Stimulated activated naive CD8-positive, alpha-beta T cell treated with anti-CD3 and anti-CD28 coated beads, Interleukin-15, amount 100 ng/mL, for 72 hours (primary cell): ENCODE results near the gene DGKH.
A peak's percentile ranks its signal among the peaks of the same experiment; 100 is the strongest.

Experiments
- ATAC-seq: fragments of 150-1000 bp; cut with Tn5 transposase; 2 replicates; pipeline ENCODE4 v1.10.0; 2021; ENCODE audit warnings: mild to moderate bottlenecking, moderate library complexity
- DNase-seq, 2 donors: peaks; one replicate each; pipeline ENCODE4 v3.0.0; 2021 to 2022
- H3K27ac Mint-ChIP-seq, 2 donors: one replicate each; pipeline ENCODE4 v1.8.0; 2022; ENCODE audit warnings: mild to moderate bottlenecking in 2 of 2, mixed read lengths in 2 of 2, moderate library complexity in 2 of 2
- H3K27me3 Mint-ChIP-seq: one replicate; pipeline ENCODE4 v1.8.0; 2022; ENCODE audit warnings: mixed read lengths
- H3K4me1 Mint-ChIP-seq: one replicate; pipeline ENCODE4 v1.8.0; 2022; ENCODE audit warnings: mild to moderate bottlenecking, mixed read lengths
- H3K4me3 Mint-ChIP-seq, 2 donors: one replicate each; pipeline ENCODE4 v1.8.0; 2022; ENCODE audit warnings: mild to moderate bottlenecking in 2 of 2, mixed read lengths in 2 of 2, moderate library complexity in 1 of 2
- H3K9me3 Mint-ChIP-seq, 2 donors: one replicate each; pipeline ENCODE4 v1.8.0; 2022; ENCODE audit warnings: mixed read lengths in 2 of 2

DGKH gene

GRCh38 chr13:42048342-42048683 is at the start of gene DGKH:
TSS of gene DGKH (plus strand) at chr13:42048648. CDS start at chr13:42048774, 126 bp downstream.
- Mint-ChIP-seq H3K27ac (peak within 1 kb of the TSS; percentile 74 to 91), H3K4me3 (peak within 1 kb of the TSS; percentile 93 to 95), H3K9me3 (no peaks in the 10 kb centered on the region), H3K27me3 (no peaks in the 10 kb centered on the region), H3K4me1 (peaks cover 34% of the 10 kb centered on the region)
- no peak for DNase-seq
- peak; percentile 68 for ATAC-seq

- DNase-seq = no peak
- H3K9me3 Mint-ChIP-seq = no peaks in the 10 kb centered on the region
- no peak for ATAC-seq
- H3K4me3 Mint-ChIP-seq = no peak overlapping the region
- no peak overlapping the region for H3K27ac Mint-ChIP-seq
- no peaks in the 10 kb centered on the region for H3K27me3 Mint-ChIP-seq
- H3K4me1 Mint-ChIP-seq = peaks cover 7% of the 10 kb centered on the region
These were observed 47.6 kb upstream of the DGKH start for GRCh38 chr13:42000846-42001245.

DNA sequence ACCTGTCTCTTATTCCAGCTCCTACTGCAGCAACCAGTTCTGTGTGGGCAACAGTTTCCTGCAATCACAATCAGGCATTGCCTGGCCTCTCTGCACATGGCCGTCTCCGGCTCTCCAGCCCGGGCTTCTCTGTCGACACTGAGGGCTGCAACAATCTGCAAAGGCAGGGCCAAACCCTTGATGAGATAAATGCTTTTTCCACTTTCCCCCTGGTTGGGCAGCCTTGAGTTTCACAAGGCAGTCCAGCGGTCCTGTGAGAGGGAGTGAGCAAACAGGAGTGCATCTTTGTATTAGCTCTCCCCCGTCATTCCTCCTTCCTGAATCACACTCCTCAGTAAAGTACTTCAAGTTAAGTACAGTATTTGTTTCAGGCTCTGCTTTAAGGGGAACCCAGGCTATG is 46.9 kb upstream of the DGKH start:
- DNase-seq (no peak), ATAC-seq (no peak)
- H3K27me3 Mint-ChIP-seq = no peaks in the 10 kb centered on the region
- no peaks in the 10 kb centered on the region for H3K9me3 Mint-ChIP-seq
- H3K4me1 Mint-ChIP-seq = no peaks in the 10 kb centered on the region
- no peak overlapping the region for H3K27ac Mint-ChIP-seq
- no peak overlapping the region for H3K4me3 Mint-ChIP-seq

DNA sequence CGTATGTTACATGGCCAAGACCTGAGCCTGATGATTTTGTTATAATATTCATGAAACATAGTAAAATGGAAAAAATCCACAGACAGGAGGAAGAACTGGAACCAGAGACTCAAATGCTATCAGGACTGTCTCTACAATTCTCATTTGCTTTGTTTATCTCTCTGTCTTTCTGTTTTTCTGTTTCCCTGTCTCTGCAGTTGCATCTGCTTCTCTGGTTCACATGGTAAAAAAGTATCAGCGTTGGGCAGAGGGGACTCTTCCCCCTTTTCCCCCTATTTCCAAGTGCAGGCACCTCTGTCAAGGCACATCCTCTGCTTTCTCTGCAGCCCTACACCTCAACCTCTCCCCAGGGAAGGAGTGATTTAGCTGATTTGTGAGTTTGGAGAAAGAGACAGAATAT is 46.4 kb upstream of the DGKH start:
- no peaks in the 10 kb centered on the region for H3K4me1 Mint-ChIP-seq
- H3K9me3 Mint-ChIP-seq = no peaks in the 10 kb centered on the region
- DNase-seq = no peak
- H3K4me3 Mint-ChIP-seq = no peak overlapping the region
- no peak overlapping the region for H3K27ac Mint-ChIP-seq
- no peaks in the 10 kb centered on the region for H3K27me3 Mint-ChIP-seq
- ATAC-seq = no peak

DNA sequence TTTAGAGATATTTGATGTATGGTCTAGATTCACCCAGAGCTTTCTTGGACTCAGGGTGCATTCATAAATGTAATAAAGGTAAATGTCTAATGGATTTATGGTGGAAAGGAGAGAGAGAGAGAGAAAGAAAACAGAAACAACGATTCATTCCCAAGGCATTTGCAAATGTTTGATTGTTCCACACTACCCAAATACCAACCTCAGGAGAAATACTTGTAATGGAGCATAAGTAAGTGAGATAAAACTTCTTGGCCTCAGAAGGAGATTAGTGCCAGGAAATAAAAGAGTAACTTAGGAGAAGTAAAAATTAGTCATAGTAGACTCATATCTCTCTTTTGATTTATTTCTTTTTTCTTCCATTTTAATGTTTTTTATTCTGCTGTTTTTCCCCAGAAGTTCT is 40.6 kb upstream of the DGKH start:
- DNase-seq (no peak), ATAC-seq (no peak)
- Mint-ChIP-seq H3K27me3 (peaks cover 9% of the 10 kb centered on the region), H3K9me3 (no peaks in the 10 kb centered on the region), H3K27ac (no peak overlapping the region), H3K4me1 (no peaks in the 10 kb centered on the region), H3K4me3 (no peak overlapping the region)

DNA sequence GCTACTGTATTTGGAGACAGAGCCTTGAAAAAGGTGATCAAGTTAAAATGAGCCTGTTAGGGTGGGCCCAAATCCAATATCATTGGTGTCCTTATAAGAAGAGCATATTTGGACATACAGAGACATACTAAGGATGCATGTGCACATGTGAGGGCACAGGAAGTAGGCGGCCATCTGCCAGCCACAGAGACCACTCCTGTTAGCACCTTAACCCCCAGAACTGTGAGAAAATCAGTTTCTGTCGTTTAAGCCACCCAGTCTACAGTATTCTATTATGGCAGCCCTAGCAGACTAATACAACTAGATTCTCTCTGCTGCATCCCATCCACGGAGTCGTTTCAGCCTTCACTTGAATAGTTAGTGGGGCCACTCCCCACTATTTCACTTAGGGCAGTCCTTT is 39.4 kb upstream of the DGKH start:
- ATAC-seq (no peak), DNase-seq (no peak)
- no peak overlapping the region for H3K4me3 Mint-ChIP-seq
- no peaks in the 10 kb centered on the region for H3K4me1 Mint-ChIP-seq
- H3K9me3 Mint-ChIP-seq = no peaks in the 10 kb centered on the region
- no peak overlapping the region for H3K27ac Mint-ChIP-seq
- peaks cover 9% of the 10 kb centered on the region for H3K27me3 Mint-ChIP-seq

DNA sequence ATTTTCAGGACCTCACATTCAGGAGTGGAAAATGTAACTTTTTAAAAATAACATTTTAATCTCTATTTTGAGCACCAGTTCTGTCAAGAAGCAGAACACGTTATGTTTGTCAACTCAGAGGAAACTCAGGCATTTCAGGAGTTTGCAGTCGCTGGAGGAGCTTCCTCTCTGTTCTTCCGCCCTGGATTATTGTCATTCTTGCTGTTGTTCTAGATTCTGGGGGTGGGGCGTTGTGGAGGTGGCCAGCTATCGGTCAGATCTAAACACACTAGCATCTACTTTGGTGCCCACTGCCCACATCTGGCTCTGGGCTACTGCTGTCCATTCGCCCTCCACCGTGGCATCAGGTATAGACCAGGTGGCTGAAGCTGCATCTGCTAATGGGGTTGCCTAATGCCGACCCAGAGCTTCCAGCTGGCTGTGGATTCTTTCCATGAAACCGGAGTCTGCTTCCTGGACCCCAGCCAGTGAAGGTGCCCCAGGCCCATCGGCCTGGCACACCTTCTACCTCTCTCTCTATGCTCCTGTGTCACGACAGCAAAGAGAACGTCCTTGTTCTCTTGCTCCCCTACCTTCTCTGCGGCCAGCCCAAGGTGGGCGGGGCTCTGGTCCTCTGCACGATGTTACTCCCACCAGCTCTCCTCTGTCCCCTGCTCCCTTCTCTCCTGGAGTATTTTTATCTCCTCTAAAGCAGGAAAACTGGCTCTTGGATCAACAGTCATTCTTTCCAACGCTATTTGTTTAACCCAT is 36.7 kb upstream of the DGKH start:
- Mint-ChIP-seq H3K9me3 (no peaks in the 10 kb centered on the region), H3K4me3 (no peak overlapping the region), H3K27ac (no peak overlapping the region), H3K4me1 (no peaks in the 10 kb centered on the region), H3K27me3 (peaks cover 25% of the 10 kb centered on the region)
- ATAC-seq (no peak), DNase-seq (no peak)

GRCh38 chr13:42014119-42014518 is 34.3 kb upstream of the DGKH start:
- DNase-seq = no peak
- H3K9me3 Mint-ChIP-seq = no peaks in the 10 kb centered on the region
- no peak overlapping the region for H3K4me3 Mint-ChIP-seq
- ATAC-seq = no peak
- H3K27ac Mint-ChIP-seq = no peak overlapping the region
- peaks cover 27% of the 10 kb centered on the region for H3K27me3 Mint-ChIP-seq
- no peaks in the 10 kb centered on the region for H3K4me1 Mint-ChIP-seq

- no peak for ATAC-seq
- Mint-ChIP-seq H3K4me3 (no peak overlapping the region), H3K9me3 (no peaks in the 10 kb centered on the region), H3K27me3 (peaks cover 19% of the 10 kb centered on the region), H3K4me1 (no peaks in the 10 kb centered on the region), H3K27ac (no peak overlapping the region)
- no peak for DNase-seq
These were observed 31.2 kb upstream of the DGKH start for GRCh38 chr13:42017264-42017663.

DNA sequence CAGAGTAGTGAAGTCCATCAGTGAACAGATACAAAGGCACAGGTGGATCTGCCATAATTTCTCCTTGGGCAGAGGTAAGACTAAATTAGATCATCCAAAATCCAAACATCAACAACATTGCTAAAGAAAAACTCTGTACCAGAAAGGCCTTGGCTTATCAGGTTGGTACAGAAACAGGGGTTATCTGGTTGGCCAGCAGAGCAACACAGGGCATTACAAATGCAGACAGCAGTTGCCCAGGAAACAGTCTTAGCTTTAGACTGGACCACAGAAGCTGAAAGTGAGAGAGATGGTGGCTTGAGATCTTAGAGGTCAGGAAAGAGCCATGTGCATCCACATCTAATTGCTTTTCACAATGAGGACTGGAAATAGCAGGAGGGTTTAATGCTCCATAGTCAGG is 26.6 kb upstream of the DGKH start:
- no peak for DNase-seq
- H3K4me1 Mint-ChIP-seq = no peaks in the 10 kb centered on the region
- no peak for ATAC-seq
- no peak overlapping the region for H3K4me3 Mint-ChIP-seq
- H3K9me3 Mint-ChIP-seq = no peaks in the 10 kb centered on the region
- peaks cover 1% of the 10 kb centered on the region for H3K27me3 Mint-ChIP-seq
- no peak overlapping the region for H3K27ac Mint-ChIP-seq

- no peak overlapping the region for H3K27ac Mint-ChIP-seq
These were observed 26.1 kb upstream of the DGKH start for GRCh38 chr13:42022336-42022735.

DNA sequence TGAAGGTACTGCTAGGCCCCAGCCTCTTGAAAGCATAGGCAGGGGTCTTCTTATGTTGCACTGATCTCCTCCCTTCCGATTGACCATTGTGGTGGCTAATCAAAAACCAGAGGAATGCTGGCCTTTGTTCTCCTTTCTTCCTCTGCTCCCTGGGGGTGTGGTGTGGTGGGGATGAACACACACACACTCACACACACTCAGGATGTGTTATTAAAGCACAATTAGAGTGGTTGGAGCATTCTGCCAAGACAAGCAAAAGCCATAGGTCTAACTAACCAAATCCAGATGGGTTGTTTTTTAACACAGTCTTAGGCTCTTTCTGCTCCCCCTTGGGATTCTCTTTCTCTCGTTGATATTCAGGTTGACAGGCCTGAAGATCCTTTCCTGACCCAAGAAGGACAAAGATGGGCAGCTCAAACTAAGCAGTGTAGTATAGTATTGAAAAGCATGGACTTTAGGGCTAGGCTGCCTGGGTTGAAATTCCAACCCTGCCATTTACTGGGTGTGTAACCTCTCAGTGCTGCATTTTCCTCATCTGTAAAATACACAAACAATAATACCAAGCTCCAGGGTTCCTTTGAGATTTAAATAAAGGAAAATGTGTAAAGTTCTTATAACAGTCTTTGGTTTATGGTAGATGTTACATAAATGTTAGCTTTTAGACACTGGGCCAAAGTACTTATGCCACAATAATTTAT is 25.5 kb upstream of the DGKH start:
- Mint-ChIP-seq H3K27ac (no peak overlapping the region), H3K27me3 (no peaks in the 10 kb centered on the region), H3K9me3 (no peaks in the 10 kb centered on the region), H3K4me1 (no peaks in the 10 kb centered on the region), H3K4me3 (no peak overlapping the region)
- DNase-seq = no peak
- ATAC-seq = no peak

More at GRCh38 chr13:42022336-42022735, 26.1 kb upstream of the DGKH start:
- H3K4me3 Mint-ChIP-seq = no peak overlapping the region
- no peaks in the 10 kb centered on the region for H3K9me3 Mint-ChIP-seq
- ATAC-seq = no peak
- no peak for DNase-seq
- H3K27me3 Mint-ChIP-seq = no peaks in the 10 kb centered on the region
- no peaks in the 10 kb centered on the region for H3K4me1 Mint-ChIP-seq

- Mint-ChIP-seq H3K9me3 (no peaks in the 10 kb centered on the region), H3K27ac (no peak overlapping the region), H3K27me3 (peaks cover 12% of the 10 kb centered on the region), H3K4me3 (no peak overlapping the region), H3K4me1 (no peaks in the 10 kb centered on the region)
- DNase-seq = no peak
- ATAC-seq = no peak
These were observed 21.2 kb upstream of the DGKH start for GRCh38 chr13:42027286-42027685.

GRCh38 chr13:42028113-42028799 is 20.2 kb upstream of the DGKH start:
- no peaks in the 10 kb centered on the region for H3K4me1 Mint-ChIP-seq
- H3K4me3 Mint-ChIP-seq = no peak overlapping the region
- DNase-seq (no peak), ATAC-seq (no peak)
- H3K27ac Mint-ChIP-seq = peak overlapping the region in 1 of 2 donors; percentile 37
- H3K9me3 Mint-ChIP-seq = no peaks in the 10 kb centered on the region
- peaks cover 12% of the 10 kb centered on the region for H3K27me3 Mint-ChIP-seq

DNA sequence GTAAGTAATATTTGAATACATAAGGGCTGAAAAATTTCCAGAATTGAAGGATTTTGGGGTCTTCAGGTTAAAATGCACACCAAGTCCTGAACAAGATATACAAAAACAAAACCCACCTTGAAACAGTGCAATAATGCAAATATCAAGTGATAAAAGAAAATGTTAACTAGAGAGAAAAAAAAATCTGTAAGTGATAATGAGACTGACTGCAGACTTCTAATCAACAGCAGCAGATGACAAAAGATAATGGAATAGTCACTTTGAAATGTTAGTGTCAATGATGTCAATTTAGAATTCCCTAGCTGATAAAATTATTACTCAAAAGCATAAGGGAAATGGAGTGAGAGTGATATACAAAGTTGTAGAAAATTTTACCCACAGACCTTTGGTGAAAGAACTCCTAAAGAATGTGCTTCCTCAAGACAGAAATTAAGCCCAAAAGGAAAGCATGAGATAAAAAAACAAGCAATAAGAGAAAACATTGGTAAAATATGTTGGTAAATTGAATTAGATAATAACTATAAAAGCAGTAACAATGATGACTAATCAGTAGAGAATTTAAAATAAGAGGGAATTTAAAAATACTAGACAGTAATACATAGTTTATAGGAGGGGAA is 12.4 kb upstream of the DGKH start:
- Mint-ChIP-seq H3K27me3 (no peaks in the 10 kb centered on the region), H3K4me1 (peaks cover 16% of the 10 kb centered on the region), H3K9me3 (peaks cover 15 to 16% of the 10 kb centered on the region in 2 donors), H3K27ac (no peak overlapping the region), H3K4me3 (no peak overlapping the region)
- ATAC-seq (no peak), DNase-seq (no peak)

DNA sequence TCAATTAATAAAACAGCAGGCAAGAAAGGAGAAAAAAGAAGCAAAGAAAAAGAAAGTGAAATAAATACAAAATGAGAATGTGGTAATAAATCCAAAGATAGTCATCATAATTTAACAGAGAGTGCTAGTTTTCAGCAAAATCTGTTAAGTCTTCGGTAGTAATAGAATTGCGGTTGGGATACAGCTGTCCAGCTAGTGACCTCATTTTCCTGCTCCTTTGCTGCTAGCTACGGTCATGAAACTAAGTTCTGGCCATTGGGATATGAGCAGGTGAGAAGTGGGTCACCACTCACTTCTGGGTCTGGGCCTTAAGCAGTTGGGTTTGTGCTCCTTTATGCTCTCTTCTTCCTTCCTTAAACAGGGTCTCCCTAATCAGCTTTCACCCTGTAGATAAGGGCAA is 11.7 kb upstream of the DGKH start:
- Mint-ChIP-seq H3K4me3 (no peak overlapping the region), H3K4me1 (peaks cover 21% of the 10 kb centered on the region), H3K9me3 (peaks cover 15 to 16% of the 10 kb centered on the region in 2 donors), H3K27ac (no peak overlapping the region), H3K27me3 (no peaks in the 10 kb centered on the region)
- ATAC-seq = no peak
- DNase-seq = no peak
